ENCODE results near the gene GPHB5.

Gene GPHB5

GRCh38 chr14:63318835-63319234 lies at the start of gene GPHB5:
TSS of gene GPHB5 (minus strand) at chr14:63318935. CDS start at chr14:63317849, 1,086 bp downstream.
- Histone ChIP-seq H3K9ac (ENCODE audit: low read depth, low read length) (no peak within 1 kb of the TSS), H3K27ac (ENCODE audit: low read depth, low read length) (no peak within 1 kb of the TSS), H3K36me3 (ENCODE audit: control insufficient read depth, insufficient read depth, low read length) (no peaks in the 10 kb centered on the region), H3K4me1 (ENCODE audit: control insufficient read depth, insufficient read depth, low read length) (no peaks in the 10 kb centered on the region; the same call in 1 of the 2 replicates), H3K27me3 (ENCODE audit: control insufficient read depth, insufficient read depth, low read length) (no peaks in the 10 kb centered on the region), H3K4me3 (ENCODE audit: low read depth, low read length) (no peak within 1 kb of the TSS), H3K9me3 (ENCODE audit: control insufficient read depth, insufficient read depth, low read length) (no peaks in the 10 kb centered on the region)

GRCh38 chr14:63367742-63368364 lies 49.1 kb upstream of the GPHB5 start:
- no peaks in the 10 kb centered on the region for H3K27me3 ChIP-seq (ENCODE audit: control insufficient read depth, insufficient read depth, low read length)
- peaks cover 1% of the 10 kb centered on the region; the same call in 1 of the 2 replicates for H3K36me3 ChIP-seq (ENCODE audit: control insufficient read depth, insufficient read depth, low read length)
- H3K4me1 ChIP-seq (ENCODE audit: control insufficient read depth, insufficient read depth, low read length), result no peaks in the 10 kb centered on the region
- H3K27ac ChIP-seq (ENCODE audit: low read depth, low read length), result no peak overlapping the region
- H3K4me3 ChIP-seq (ENCODE audit: low read depth, low read length), result no peak overlapping the region
- no peak overlapping the region for H3K9ac ChIP-seq (ENCODE audit: low read depth, low read length)
- no peaks in the 10 kb centered on the region for H3K9me3 ChIP-seq (ENCODE audit: control insufficient read depth, insufficient read depth, low read length)

DNA sequence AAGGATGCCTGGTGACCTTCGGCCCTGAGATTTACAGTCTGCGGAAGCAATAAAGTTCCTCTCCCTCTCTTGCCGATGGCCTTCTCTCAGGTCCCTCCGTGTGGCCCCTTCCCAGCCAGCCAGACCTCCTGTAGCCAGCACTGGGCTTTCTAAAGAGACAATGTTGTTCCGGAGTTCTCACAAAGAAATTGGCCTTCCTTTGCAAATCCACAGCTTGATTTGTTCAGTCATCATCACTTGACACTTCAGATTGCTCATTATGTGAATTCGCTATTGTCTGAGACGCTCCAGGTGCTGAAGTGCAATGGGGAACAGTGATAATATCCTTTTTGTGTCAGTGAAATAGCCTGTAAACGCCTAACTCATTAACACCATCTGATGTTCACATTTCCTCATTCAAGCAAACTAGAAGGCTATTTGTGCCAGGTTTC lies 43.7 kb upstream of the GPHB5 start:
- H3K27ac ChIP-seq (ENCODE audit: low read depth, low read length), result peak overlapping the region; percentile 42
- H3K36me3 ChIP-seq (ENCODE audit: control insufficient read depth, insufficient read depth, low read length), result no peaks in the 10 kb centered on the region
- no peaks in the 10 kb centered on the region for H3K27me3 ChIP-seq (ENCODE audit: control insufficient read depth, insufficient read depth, low read length)
- no peaks in the 10 kb centered on the region for H3K4me1 ChIP-seq (ENCODE audit: control insufficient read depth, insufficient read depth, low read length)
- no peak overlapping the region for H3K9ac ChIP-seq (ENCODE audit: low read depth, low read length)
- no peaks in the 10 kb centered on the region for H3K9me3 ChIP-seq (ENCODE audit: control insufficient read depth, insufficient read depth, low read length)
- no peak overlapping the region for H3K4me3 ChIP-seq (ENCODE audit: low read depth, low read length)

GRCh38 chr14:63361790-63362189 lies 43.1 kb upstream of the GPHB5 start:
- no peaks in the 10 kb centered on the region for H3K36me3 ChIP-seq (ENCODE audit: control insufficient read depth, insufficient read depth, low read length)
- H3K9ac ChIP-seq (ENCODE audit: low read depth, low read length), result no peak overlapping the region
- H3K4me1 ChIP-seq (ENCODE audit: control insufficient read depth, insufficient read depth, low read length), result no peaks in the 10 kb centered on the region
- H3K27me3 ChIP-seq (ENCODE audit: control insufficient read depth, insufficient read depth, low read length), result no peaks in the 10 kb centered on the region
- H3K27ac ChIP-seq (ENCODE audit: low read depth, low read length), result no peak overlapping the region
- no peak overlapping the region for H3K4me3 ChIP-seq (ENCODE audit: low read depth, low read length)
- no peaks in the 10 kb centered on the region for H3K9me3 ChIP-seq (ENCODE audit: control insufficient read depth, insufficient read depth, low read length)

- no peak overlapping the region for H3K27ac ChIP-seq (ENCODE audit: low read depth, low read length)
- H3K9me3 ChIP-seq (ENCODE audit: control insufficient read depth, insufficient read depth, low read length), result no peaks in the 10 kb centered on the region
- no peaks in the 10 kb centered on the region for H3K27me3 ChIP-seq (ENCODE audit: control insufficient read depth, insufficient read depth, low read length)
- H3K9ac ChIP-seq (ENCODE audit: low read depth, low read length), result no peak overlapping the region
- H3K4me3 ChIP-seq (ENCODE audit: low read depth, low read length), result no peak overlapping the region
- H3K4me1 ChIP-seq (ENCODE audit: control insufficient read depth, insufficient read depth, low read length), result no peaks in the 10 kb centered on the region
- H3K36me3 ChIP-seq (ENCODE audit: control insufficient read depth, insufficient read depth, low read length), result no peaks in the 10 kb centered on the region
Observed at GRCh38 chr14:63357841-63358240, 39.1 kb upstream of the GPHB5 start.

GRCh38 chr14:63345826-63346225 lies 27.1 kb upstream of the GPHB5 start:
- no peaks in the 10 kb centered on the region for H3K27me3 ChIP-seq (ENCODE audit: control insufficient read depth, insufficient read depth, low read length)
- no peak overlapping the region for H3K27ac ChIP-seq (ENCODE audit: low read depth, low read length)
- H3K36me3 ChIP-seq (ENCODE audit: control insufficient read depth, insufficient read depth, low read length), result no peaks in the 10 kb centered on the region
- H3K9ac ChIP-seq (ENCODE audit: low read depth, low read length), result no peak overlapping the region
- no peak overlapping the region for H3K4me3 ChIP-seq (ENCODE audit: low read depth, low read length)
- H3K4me1 ChIP-seq (ENCODE audit: control insufficient read depth, insufficient read depth, low read length), result peaks cover 4% of the 10 kb centered on the region
- H3K9me3 ChIP-seq (ENCODE audit: control insufficient read depth, insufficient read depth, low read length), result no peaks in the 10 kb centered on the region

- H3K4me1 ChIP-seq (ENCODE audit: control insufficient read depth, insufficient read depth, low read length), result peaks cover 4% of the 10 kb centered on the region
- no peak overlapping the region for H3K9ac ChIP-seq (ENCODE audit: low read depth, low read length)
- no peaks in the 10 kb centered on the region for H3K27me3 ChIP-seq (ENCODE audit: control insufficient read depth, insufficient read depth, low read length)
- H3K36me3 ChIP-seq (ENCODE audit: control insufficient read depth, insufficient read depth, low read length), result no peaks in the 10 kb centered on the region
- H3K4me3 ChIP-seq (ENCODE audit: low read depth, low read length), result no peak overlapping the region
- no peak overlapping the region for H3K27ac ChIP-seq (ENCODE audit: low read depth, low read length)
- no peaks in the 10 kb centered on the region for H3K9me3 ChIP-seq (ENCODE audit: control insufficient read depth, insufficient read depth, low read length)
Observed at GRCh38 chr14:63344336-63344735, 25.6 kb upstream of the GPHB5 start.

DNA sequence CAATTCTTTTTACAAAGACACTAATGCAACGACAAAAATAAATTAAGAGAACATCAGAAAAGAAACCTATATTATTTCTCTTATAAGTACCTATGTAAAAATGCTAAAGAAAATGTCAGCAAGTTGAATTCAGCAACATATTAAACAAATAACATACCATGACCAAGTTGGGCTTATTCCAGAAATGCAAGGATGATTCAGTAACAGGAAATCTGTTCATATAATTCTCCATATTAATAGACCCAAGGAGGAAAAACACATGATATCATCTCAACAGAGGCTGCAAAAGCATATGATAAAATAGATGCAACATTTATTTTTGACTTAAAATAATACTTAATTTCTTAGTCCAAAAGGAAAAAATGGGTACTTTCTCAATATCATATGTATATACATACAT lies 25.1 kb upstream of the GPHB5 start:
- Histone ChIP-seq H3K4me1 (ENCODE audit: control insufficient read depth, insufficient read depth, low read length) (peaks cover 4% of the 10 kb centered on the region), H3K9me3 (ENCODE audit: control insufficient read depth, insufficient read depth, low read length) (no peaks in the 10 kb centered on the region), H3K27me3 (ENCODE audit: control insufficient read depth, insufficient read depth, low read length) (no peaks in the 10 kb centered on the region), H3K9ac (ENCODE audit: low read depth, low read length) (no peak overlapping the region), H3K4me3 (ENCODE audit: low read depth, low read length) (no peak overlapping the region), H3K36me3 (ENCODE audit: control insufficient read depth, insufficient read depth, low read length) (no peaks in the 10 kb centered on the region), H3K27ac (ENCODE audit: low read depth, low read length) (no peak overlapping the region)

DNA sequence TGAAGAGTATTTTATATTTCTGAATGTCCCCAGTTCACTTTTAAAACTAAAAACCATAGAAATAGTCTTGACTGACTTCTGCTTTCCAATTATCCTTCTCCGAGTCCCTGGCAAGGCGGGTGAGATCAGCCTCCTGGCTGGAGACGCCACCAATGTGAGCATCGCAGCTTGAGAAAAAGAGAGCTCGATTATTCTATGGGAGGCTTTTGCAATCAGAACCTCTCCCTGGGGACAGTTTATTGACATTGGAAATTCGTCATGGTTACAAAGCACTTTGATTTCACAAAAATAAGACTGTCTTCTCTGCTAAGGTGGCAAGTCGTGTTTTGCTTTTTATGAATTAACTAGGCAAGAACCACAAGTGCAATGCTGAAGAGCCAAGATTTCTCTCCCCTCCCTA lies 23.6 kb upstream of the GPHB5 start:
- Histone ChIP-seq H3K27me3 (ENCODE audit: control insufficient read depth, insufficient read depth, low read length) (no peaks in the 10 kb centered on the region), H3K36me3 (ENCODE audit: control insufficient read depth, insufficient read depth, low read length) (no peaks in the 10 kb centered on the region), H3K4me1 (ENCODE audit: control insufficient read depth, insufficient read depth, low read length) (peaks cover 4% of the 10 kb centered on the region), H3K27ac (ENCODE audit: low read depth, low read length) (no peak overlapping the region), H3K9ac (ENCODE audit: low read depth, low read length) (no peak overlapping the region), H3K4me3 (ENCODE audit: low read depth, low read length) (no peak overlapping the region), H3K9me3 (ENCODE audit: control insufficient read depth, insufficient read depth, low read length) (no peaks in the 10 kb centered on the region)

GRCh38 chr14:63328787-63329737 lies 10.3 kb upstream of the GPHB5 start:
- no peak overlapping the region for H3K4me3 ChIP-seq (ENCODE audit: low read depth, low read length)
- H3K27ac ChIP-seq (ENCODE audit: low read depth, low read length), result no peak overlapping the region
- H3K36me3 ChIP-seq (ENCODE audit: control insufficient read depth, insufficient read depth, low read length), result no peaks in the 10 kb centered on the region
- H3K9ac ChIP-seq (ENCODE audit: low read depth, low read length), result no peak overlapping the region
- no peaks in the 10 kb centered on the region for H3K4me1 ChIP-seq (ENCODE audit: control insufficient read depth, insufficient read depth, low read length)
- H3K27me3 ChIP-seq (ENCODE audit: control insufficient read depth, insufficient read depth, low read length), result no peaks in the 10 kb centered on the region
- H3K9me3 ChIP-seq (ENCODE audit: control insufficient read depth, insufficient read depth, low read length), result no peaks in the 10 kb centered on the region

- H3K27ac ChIP-seq (ENCODE audit: low read depth, low read length), result no peak overlapping the region
- H3K4me3 ChIP-seq (ENCODE audit: low read depth, low read length), result no peak overlapping the region
- H3K27me3 ChIP-seq (ENCODE audit: control insufficient read depth, insufficient read depth, low read length), result no peaks in the 10 kb centered on the region
- H3K4me1 ChIP-seq (ENCODE audit: control insufficient read depth, insufficient read depth, low read length), result no peaks in the 10 kb centered on the region; the same call in 1 of the 2 replicates
- H3K36me3 ChIP-seq (ENCODE audit: control insufficient read depth, insufficient read depth, low read length), result no peaks in the 10 kb centered on the region
- no peaks in the 10 kb centered on the region for H3K9me3 ChIP-seq (ENCODE audit: control insufficient read depth, insufficient read depth, low read length)
- H3K9ac ChIP-seq (ENCODE audit: low read depth, low read length), result no peak overlapping the region
Observed at GRCh38 chr14:63326840-63327239, 8.1 kb upstream of the GPHB5 start.

Measured in HUES48 (cell line).